Activated CD8-positive, alpha-beta memory T cell treated with anti-CD3 and anti-CD28 coated beads, Interleukin-2, amount 50 U/mL, for 24 hours (primary cell): Measurements from ENCODE around the gene LMCD1.

Experiments used
- DNase-seq: peaks from one replicate; pipeline ENCODE4 v3.0.0-alpha.2; 2020; ENCODE audit errors: extremely low read depth

Gene LMCD1

DNA sequence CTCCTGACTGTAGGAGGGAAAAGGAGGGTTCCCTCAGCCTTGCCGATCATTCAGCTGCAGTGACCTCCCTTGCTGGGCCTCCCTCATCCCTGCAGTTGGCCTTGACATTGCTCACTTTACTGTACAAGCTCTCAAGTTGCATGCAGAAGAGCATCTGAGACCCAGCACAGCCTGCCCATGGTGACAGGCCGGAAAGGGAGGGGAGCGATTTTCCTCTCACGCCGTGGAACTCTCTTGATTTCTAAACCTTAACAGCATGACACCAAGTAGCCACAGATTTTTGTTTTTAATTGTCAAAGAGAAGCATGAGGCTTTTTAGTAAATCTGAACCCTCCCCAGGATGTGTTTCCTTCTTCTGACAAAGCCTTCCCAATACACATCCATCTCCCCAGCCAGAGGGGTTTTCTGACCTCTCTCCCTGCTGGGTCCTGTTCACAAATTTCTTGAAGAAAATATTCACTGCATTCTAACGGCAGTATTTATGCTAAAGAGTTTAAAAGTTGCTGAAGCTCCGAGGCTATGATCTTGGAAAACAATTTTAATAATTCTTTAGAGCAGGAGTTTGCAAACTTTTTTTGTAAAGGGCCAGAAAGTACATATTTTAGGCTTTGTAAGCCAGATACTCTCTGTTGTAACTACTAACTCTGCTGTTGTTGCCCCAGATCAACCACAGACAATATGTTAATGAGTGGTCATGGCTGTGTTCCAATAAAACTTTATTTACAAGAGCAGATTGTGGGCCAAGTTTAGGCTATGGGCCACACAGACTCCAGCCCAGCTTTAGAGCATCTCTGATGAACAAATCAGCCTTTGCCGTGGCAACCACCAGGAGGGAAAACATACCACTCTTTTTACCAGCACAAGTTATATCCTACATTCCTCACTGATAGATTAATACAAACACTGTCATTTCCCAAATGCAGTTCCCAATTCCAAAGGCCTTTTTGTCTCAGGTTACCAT lies 34.8 kb downstream of the LMCD1 start:
- no peak for DNase-seq

DNA sequence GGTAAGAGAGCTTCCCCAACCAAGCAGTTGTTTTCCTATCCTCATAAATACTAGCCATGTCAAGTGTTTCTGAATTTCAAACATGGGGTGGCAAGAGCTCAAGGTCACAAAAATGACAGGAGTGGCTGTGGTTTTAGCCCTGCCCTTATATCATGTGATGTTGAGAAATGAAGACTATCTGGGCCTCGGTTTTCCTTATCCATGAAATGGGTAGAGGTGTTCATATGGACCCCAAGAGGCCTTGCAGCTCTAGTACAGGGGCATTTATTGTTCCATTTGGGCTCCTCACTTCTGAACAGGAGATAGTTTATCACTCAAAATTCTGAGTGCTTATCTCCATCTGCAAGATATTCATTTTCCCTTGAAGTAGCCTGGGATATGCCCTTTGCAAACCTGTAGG lies 35.8 kb downstream of the LMCD1 start:
- no peak for DNase-seq

DNA sequence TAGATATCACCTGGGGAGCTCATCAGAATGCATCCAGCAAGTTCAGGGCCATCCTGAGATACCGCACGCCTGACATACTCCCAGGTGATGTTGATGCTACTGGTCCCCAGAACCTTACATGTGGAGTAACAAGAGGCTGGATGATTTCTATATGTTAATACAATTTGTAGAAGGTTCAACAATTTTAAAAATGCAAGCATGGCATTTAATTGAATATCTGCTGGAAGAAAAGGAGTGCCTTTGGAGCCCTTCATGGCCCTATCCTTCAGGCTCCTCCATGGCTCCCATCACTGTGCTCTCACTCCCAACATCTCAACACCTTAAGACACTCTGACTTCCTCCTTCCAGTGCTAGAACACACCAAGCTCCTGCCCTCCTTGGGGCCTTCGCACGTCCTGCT lies 36.6 kb downstream of the LMCD1 start:
- DNase-seq: no peak

DNA sequence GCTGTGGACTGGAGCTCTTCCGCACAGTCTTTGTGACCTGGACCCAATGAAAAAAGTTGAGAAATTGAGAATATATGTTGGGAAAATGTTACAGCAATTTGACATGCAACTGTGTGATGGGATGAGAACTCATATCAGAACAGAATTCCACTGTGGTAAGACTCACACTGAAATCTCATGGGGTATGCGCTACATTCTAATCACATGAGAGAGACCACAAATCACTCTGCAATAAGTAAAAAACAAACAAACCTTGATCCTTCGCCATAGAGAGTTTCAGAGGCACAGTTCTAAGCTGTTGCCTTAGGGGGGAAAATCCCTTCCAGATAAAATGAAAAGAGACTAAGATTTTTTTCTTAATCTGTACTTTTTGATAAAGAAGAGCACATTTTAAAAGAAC lies 37.3 kb downstream of the LMCD1 start:
- DNase-seq: no peak

DNA sequence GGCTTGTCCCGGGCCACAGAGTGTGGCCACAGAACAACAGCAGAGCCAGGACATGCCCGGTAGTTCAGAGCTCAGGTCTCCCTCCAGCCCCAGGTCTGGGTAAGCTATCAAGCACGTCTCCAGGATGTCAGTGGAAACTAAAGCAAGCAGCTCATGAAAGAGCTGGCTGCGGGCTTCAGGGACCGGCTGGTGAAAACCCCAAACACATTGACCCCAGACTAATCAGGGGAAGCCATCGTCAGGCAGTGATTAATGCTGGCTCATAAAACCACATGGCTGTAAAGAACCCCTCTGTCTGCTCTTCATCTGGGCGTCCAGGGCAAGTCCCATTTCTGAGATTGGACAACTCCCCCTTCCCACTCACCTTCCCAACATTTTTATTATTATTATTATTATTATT lies 37.8 kb downstream of the LMCD1 start:
- DNase-seq: no peak

DNA sequence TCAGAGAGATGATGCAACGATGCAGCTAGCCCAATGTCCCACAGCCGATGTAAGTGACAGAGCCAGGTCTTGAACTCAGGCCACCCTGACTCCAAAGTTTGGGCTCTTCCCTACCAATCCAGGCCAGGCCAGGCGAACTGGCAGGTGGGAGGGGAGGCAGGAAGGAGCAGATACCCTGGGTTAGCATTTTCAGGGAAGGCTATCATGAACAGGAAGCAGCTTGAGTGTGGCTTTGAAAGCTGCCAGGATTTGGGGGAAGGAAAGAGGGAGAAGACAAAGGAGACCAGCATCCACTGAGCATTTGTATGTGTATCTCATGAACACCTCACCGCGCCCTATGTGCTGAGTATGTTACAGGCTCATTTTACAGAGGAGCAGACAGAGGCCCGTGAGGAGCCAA lies 38.8 kb downstream of the LMCD1 start:
- no peak for DNase-seq

DNA sequence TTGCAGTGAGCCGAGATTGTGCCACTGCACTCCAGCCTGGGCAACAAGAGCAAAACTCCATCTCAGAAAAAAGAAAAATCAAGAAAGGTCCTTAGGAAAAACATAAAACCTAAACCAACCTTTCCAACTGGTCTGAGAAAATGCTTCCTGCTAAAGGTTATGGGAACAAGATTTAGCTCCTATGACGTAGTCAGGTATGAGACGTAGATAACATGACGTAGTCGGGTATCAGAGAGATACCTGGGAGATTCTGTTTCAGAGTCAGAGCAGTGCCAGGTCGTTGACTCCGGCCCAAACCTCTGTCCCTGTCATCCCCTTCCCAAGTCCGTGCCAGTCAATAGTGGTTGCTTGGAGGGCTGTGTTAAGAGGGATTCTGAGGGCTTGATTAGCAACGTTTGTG lies 39.9 kb downstream of the LMCD1 start:
- DNase-seq: no peak

DNA sequence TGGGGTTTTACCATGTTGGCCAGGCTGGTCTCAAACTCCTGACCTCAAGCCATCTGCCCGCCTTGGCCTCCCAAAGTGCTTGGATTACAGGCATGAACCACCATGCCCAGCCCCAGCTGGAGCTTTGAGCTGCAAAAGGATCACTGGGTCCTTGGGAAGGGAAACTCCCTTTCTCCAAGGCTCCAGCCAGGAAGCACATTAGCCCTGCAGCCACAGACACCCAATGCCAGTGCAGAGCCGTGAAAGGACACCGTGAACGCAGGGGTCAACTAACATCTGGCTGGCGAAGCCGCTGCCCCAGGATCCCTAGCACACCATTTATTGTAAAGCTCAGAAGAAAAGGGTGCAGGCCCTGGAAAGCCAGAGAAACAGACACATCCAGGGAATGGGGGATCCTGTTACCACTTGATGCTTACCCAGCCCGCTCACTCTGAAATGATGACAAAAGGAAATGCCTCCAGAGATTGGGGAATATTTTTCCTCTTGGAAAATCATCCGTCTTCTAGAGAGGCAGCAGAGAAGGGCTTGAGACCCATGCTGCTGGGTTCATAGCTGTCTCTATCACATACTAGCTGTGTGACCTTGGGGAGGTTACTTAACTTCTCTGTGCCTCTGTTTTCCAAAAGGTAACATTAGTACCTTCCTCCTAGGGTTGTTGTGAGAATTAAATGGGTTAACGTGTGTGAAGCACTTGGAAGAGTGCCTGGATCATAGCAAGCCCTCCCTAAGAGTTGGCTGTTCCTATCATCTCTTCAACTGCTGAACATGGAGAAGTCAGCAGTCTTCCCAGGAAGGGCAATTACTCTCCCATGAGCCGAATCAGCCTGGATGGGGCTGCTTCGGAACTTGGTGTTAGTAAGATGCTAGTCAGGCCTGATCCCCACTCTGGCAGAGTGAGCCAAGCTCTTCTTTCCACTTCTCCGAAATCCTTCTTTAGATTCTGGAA lies 40.8 kb downstream of the LMCD1 start:
- no peak for DNase-seq

DNA sequence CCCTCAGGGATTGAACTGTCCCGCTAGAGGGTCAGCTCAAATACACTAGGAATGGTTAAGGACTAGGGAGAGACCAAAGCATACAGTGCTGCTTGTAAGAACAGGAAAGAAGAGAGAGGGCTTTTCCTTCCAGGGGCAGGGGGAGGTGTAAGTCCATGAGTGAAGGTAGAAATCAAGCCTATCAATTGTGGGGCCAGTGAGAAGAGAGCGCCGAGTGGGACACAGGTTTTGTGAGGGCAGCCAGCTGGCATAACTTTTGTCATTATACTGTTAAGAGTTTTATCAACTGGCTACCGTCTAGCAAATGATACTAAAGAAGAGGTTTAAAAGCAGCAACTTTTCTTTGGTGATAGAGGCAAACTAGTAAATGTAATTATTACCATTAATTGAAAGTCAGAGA lies 45.0 kb downstream of the LMCD1 start:
- DNase-seq: no peak

DNA sequence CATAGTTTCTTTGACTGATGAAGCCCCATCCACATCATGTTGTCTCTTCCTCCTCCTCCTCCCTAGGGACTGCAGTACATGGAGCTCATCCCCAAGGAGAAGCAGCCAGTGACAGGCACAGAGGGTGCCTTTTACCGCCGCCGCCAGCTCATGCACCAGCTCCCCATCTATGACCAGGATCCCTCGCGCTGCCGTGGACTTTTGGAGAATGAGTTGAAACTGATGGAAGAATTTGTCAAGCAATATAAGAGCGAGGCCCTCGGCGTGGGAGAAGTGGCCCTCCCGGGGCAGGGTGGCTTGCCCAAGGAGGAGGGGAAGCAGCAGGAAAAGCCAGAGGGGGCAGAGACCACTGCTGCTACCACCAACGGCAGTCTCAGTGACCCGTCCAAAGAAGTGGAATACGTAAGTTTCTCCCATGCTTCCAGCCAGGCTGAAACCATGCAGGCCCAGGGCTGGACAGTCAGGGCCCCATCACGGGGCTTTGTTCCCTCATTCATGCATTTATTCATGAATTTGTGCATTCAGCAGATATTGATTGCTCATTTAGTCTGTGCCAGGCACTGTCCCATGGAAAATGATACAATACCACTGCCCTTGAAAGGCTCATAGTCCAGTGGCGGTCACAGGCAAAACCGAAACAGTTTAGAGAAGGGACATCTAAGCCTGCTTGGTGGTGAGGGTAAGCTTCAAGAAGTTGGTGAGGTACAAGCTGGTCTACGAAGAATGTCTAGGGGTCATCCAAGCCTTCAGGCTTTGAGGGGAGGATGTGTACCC lies 47.1 kb downstream of the LMCD1 start:
- DNase-seq: no peak

DNA sequence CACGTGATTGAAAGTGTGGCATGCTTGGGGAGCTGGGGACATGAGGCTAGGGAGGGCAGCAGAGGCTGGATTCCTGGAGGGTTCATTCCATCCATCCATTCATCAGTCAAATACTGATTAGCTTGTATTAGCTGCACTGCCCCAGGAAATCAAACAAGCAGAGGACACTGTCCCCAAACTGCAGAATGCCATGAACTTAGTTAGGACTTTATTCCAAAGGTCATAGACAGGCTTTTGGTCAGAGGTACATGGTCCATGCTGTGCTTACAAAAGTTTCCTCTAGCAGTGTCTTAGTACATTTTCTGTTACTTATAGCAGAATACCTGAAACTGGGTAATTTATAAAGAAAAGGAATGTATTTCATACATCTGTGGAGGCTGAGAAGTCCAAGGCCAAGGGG lies 47.7 kb downstream of the LMCD1 start:
- no peak for DNase-seq

DNA sequence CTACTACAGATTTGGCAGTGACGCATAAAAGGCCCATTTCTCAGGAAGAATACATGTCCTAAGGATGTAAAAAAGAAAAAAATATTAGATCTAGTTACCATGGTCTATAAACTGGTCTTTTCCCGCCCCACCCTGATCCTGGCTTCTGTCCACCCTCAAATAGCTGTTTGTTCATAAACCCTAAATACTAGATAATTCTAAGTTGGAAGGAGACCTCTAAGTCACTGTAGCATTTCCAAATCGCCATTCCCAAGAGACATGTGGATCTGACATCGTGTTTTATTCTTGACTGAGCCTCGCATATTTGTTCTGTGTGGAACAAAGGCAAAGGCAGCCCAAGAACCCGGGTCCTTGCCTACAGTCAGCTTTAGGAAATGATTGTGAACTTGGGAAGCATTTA lies 49.0 kb downstream of the LMCD1 start:
- DNase-seq: no peak

DNA sequence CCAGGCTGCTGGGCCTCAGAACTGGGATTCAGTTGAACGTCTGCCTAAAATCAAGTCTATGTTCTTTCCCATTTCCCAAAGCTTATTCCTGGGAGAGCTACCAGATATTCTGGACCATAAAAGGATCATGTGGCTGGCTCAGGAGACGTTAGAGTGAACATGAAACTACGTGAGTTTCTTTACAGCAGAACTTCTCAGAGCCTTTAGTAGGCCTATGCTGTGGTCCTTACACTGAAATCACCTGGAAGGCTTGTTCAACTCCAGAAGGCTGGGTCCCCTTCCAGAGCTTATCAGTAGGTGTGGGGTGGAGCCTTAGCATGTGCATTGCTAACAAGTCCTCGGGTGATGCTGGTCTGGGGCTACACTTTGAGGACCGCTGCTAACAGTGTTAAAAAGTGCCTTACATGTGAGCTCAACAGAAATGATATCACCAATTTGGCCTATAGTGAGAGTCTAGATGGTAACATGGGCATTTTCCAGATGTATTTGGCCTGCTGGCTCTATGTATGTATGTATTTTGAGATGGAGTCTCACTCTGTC lies 50.7 kb downstream of the LMCD1 start:
- DNase-seq: no peak

DNA sequence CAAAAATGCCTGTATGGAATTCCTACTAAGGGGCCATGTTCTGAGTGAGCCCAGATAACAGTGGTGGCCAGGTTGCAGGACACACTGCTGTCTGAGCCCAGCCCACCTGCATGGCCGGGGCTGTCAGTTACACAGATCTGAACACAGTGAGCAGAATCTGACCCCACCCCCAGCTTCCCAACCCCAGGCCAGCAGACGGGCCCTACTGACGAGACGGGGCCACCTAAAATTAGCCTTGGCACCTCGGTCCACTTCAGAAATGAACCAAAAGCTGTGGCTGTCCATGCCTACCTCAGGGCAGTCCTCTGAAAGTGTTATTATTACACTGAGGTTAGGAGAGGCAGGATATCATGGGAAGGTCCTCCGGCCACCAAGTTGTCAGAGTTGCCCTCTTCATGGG lies 51.8 kb downstream of the LMCD1 start:
- no peak for DNase-seq

DNA sequence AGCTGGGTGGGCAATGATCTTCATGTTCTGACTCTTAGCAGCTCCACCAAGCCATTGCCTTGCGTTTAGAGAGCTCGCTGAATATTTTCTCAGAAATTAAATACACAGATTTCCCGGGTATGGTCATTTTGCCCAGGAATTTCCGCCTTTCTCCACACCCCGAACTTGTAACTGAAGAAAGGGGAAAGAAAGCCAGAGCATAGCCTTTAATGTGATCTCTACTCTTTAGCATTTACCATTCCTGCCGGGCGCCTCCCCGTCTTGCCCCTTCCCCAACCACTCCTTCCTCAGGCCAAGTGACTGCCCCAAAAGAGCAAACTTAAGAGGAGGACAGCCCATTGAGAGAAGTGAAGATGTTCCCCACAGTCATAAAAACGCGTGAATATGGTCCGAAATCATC lies 53.1 kb downstream of the LMCD1 start:
- DNase-seq: no peak

DNA sequence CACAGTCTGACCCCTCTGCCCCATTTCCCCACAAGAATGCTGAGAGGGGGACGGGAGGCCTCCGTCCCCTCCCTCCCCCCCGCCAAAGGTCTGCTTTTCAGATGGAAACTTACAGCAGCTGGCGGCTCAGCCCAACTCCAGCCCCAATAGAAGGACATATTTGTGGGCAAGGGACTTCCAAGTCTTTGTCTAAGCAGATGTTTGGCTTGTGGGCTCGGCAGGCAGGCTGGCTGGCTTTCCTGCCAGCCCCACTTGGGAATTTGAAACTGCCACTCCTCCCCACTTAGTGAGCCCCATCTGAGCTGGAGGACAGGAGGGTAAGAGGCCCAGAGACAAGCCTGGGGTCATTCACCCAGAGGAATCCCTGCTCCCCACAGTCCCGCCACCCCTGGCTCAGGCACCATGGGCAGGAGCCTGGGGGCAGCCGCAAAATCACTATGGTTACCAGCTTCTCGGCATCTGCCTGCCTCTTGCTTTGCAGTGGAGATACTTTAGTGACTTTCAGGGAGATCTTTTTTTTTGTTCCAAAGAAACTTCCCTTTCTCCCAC lies 53.6 kb downstream of the LMCD1 start:
- DNase-seq: no peak

DNA sequence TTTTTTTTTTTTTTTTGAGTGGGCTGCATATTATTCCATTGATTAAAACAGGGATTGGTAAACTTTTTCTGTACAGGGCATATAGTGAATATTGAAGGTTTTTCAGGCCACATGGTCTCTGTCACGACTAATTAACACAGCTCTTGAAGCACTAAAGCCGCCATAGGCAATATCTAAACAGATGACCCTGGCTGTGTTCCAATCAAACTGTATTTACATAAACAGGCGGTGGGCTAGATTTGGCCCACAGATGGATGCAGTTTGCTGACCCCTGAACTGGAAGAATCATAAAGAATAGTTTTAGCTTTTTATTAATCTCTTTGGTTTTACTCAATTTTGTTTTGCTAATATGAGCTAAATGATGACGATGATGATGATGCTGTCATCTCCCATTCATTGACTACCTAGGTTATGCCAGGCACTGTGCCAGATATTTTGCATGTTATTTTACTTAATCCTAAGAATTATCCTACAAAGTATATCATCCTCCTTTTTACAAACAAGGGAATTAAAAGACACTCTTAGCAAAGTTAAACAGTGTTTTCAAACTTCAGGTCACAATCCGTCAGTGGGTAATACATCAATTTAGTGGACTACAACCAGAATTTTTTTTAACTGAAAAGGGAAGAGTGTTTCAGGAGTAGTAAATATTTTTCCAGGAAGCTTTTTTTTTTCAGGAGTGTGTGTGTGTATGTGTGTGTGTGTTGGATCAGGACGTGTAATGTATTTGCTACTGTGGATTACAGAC lies 54.3 kb downstream of the LMCD1 start:
- no peak for DNase-seq

DNA sequence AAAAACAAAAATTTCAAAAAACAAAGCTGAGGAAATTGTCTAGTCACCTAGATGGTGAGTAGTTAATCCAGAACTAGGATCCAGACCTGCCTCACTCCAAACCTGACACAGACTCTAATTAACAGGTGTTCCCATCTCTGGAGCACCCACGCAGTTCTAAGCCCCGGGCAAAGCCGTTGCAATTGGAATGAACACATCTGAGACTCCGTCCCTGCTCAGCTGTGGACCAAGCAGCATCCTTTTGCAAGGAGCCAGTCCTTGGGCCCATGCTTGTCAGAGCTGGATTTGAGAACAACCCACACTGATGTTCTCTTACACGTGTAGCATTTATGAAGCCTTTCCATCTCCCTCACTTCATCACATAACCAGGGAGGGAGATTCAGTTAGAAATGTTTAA lies 54.8 kb downstream of the LMCD1 start:
- DNase-seq: no peak

DNA sequence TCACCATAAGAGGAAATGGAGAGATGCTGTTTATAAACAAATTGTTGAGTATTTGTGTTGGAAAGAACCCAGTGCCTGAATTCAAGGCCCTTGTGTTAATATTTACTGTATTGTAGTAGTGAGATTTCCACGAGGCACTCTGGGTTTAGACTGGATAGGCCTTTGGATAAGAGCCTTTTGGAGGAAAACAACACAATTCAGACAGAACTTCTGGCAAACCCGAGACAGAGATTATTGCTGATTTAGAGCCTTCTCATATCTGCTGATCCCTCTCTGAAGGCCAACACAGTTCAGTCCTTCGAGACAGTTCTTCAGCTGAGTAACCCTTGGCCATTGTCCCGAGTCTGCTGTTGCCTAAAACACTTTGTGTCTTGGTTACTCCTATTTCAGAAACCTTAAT lies 55.7 kb downstream of the LMCD1 start:
- no peak for DNase-seq

DNA sequence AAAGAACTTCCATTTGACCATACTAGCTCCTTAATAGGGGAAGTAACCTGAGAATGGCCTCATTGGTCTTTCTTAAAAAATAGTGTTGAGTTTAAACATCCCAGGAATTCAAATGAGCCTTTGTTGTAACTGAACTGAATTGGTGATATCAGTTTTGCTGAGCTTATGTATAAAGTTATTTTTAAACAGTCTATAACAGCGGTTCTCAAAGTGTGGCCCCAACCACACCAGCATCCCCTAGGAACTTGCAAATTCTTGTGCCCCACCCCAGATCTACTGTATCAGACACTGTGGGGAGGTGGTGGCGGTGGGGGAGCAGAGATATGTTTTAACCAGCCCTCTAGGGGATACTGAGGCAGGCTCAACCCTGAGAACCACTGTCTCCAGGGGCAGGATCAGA lies 57.0 kb downstream of the LMCD1 start:
- DNase-seq: no peak

DNA sequence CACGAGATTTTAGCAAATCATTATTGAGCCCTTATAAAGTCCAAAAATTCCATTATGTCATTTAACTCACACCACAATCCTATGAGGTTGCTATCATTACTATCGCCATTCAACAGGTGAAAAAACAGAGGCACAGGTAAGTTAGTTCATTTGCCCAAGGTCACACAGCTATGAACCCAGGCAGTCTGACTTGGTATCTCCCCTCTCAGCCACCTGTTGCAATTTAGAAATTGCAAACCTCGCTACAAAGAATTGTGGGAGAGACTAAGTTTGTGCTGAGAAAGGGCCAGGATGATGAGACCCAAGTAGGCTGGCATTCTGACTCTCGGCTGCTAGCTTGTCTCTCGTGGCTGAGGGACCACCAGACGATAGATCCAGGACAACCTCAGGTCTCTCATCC lies 57.7 kb downstream of the LMCD1 start:
- no peak for DNase-seq
